Adipocyte (in vitro differentiated cells): ENCODE results near the gene PDE6D.

Experiments used
- DNase-seq: peaks from one replicate; pipeline ENCODE4 v3.0.0-alpha.2; 2015; ENCODE audit warnings: low read depth
- H3K27me3 ChIP-seq: replicated peaks from 2 replicates; pipeline ENCODE4 v1.7.0; 2013; ENCODE audit warnings: mild to moderate bottlenecking, low read length, moderate library complexity; ENCODE audit not compliant: control insufficient read depth, insufficient read depth
- H3K36me3 ChIP-seq: 2 replicates; pipeline ENCODE4 v1.7.0; 2013; ENCODE audit warnings: low read length, mild to moderate bottlenecking, moderate library complexity; ENCODE audit not compliant: control insufficient read depth, insufficient read depth, severe bottlenecking
- H3K4me1 ChIP-seq: 2 replicates; pipeline ENCODE4 v1.7.0; 2013; ENCODE audit warnings: mild to moderate bottlenecking, low read length, moderate library complexity; ENCODE audit not compliant: control insufficient read depth, insufficient read depth
- H3K4me3 ChIP-seq: 2 replicates; pipeline ENCODE4 v1.7.0; 2013; ENCODE audit warnings: mild to moderate bottlenecking, low read length, moderate library complexity
- H3K9ac ChIP-seq: 2 replicates; pipeline ENCODE4 v1.7.0; 2013; ENCODE audit warnings: mild to moderate bottlenecking, low read length, moderate library complexity
- H3K9me3 ChIP-seq: 2 replicates; pipeline ENCODE4 v1.7.0; 2013; ENCODE audit warnings: mild to moderate bottlenecking, low read length, moderate library complexity; ENCODE audit not compliant: control insufficient read depth

PDE6D gene

GRCh38 chr2:231727621-231728020, 53.5 kb downstream of the PDE6D start:
- H3K4me1 ChIP-seq, result peaks cover 10% of the 10 kb centered on the region
- DNase-seq, result no peak
- H3K9ac ChIP-seq, result no peak overlapping the region
- no peak overlapping the region for H3K4me3 ChIP-seq
- H3K36me3 ChIP-seq, result peaks cover 2% of the 10 kb centered on the region
- no peaks in the 10 kb centered on the region for H3K27me3 ChIP-seq
- H3K9me3 ChIP-seq, result no peaks in the 10 kb centered on the region

DNA sequence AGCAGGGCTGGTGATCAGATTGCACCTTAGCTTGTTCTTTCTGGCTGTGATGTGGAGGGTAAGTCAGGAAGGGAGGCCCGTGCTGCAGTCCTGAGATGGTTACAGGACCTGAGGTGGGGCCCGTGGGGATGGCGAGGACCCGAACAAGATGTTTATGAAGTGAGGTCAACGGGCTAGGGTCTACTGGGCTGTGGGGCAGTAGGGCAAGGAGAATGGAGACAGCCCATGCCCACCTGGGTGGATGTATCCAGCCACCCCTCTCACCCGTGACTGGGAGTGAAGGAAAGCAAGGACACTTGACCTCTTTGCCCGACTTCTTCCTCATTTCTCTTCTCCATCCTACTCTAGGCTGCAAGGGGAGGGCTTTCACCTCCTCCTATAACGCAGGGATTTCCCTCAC, 54.8 kb downstream of the PDE6D start:
- no peak for DNase-seq
- H3K9me3 ChIP-seq, result no peaks in the 10 kb centered on the region
- H3K4me1 ChIP-seq, result no peaks in the 10 kb centered on the region
- H3K9ac ChIP-seq, result no peak overlapping the region
- H3K27me3 ChIP-seq, result no peaks in the 10 kb centered on the region
- no peaks in the 10 kb centered on the region for H3K36me3 ChIP-seq
- H3K4me3 ChIP-seq, result no peak overlapping the region

DNA sequence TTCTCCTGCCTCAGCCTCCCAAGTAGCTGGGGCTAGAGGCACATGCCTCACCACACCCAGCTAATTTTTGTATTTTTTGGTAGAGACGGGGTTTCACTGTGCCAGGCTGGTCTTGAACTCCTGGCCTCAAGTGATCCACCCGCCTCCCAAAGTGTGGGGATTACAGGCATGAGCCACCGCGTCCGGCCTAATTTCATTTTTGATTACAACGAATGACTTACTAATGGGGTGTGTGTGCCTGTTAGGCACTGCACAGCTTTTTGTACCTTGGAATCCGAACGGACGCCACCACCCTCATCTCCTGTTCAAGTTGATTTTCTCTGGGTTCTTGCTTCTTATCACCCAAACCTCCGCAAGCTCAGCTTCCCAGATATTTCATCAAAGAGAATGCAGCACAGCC, 55.6 kb downstream of the PDE6D start:
- no peaks in the 10 kb centered on the region for H3K36me3 ChIP-seq
- H3K9ac ChIP-seq, result no peak overlapping the region
- H3K27me3 ChIP-seq, result no peaks in the 10 kb centered on the region
- no peaks in the 10 kb centered on the region for H3K9me3 ChIP-seq
- no peak for DNase-seq
- no peak overlapping the region for H3K4me3 ChIP-seq
- H3K4me1 ChIP-seq, result no peaks in the 10 kb centered on the region

- DNase-seq, result no peak
- H3K9me3 ChIP-seq, result no peaks in the 10 kb centered on the region
- H3K36me3 ChIP-seq, result no peaks in the 10 kb centered on the region
- H3K9ac ChIP-seq, result no peak overlapping the region
- no peaks in the 10 kb centered on the region for H3K27me3 ChIP-seq
- peaks cover 3% of the 10 kb centered on the region for H3K4me1 ChIP-seq
- no peak overlapping the region for H3K4me3 ChIP-seq
Measured at GRCh38 chr2:231722721-231723307, 58.3 kb downstream of the PDE6D start.

GRCh38 chr2:231720987-231721966, 59.8 kb downstream of the PDE6D start:
- no peaks in the 10 kb centered on the region for H3K27me3 ChIP-seq
- no peak overlapping the region for H3K4me3 ChIP-seq
- no peaks in the 10 kb centered on the region for H3K36me3 ChIP-seq
- H3K9ac ChIP-seq, result no peak overlapping the region
- DNase-seq, result no peak
- peaks cover 18% of the 10 kb centered on the region for H3K4me1 ChIP-seq
- H3K9me3 ChIP-seq, result no peaks in the 10 kb centered on the region

GRCh38 chr2:231720292-231720986, 60.6 kb downstream of the PDE6D start:
- H3K9me3 ChIP-seq, result no peaks in the 10 kb centered on the region
- no peaks in the 10 kb centered on the region for H3K36me3 ChIP-seq
- no peak overlapping the region for H3K4me3 ChIP-seq
- H3K4me1 ChIP-seq, result peaks cover 26% of the 10 kb centered on the region
- H3K9ac ChIP-seq, result no peak overlapping the region
- no peak for DNase-seq
- H3K27me3 ChIP-seq, result no peaks in the 10 kb centered on the region

DNA sequence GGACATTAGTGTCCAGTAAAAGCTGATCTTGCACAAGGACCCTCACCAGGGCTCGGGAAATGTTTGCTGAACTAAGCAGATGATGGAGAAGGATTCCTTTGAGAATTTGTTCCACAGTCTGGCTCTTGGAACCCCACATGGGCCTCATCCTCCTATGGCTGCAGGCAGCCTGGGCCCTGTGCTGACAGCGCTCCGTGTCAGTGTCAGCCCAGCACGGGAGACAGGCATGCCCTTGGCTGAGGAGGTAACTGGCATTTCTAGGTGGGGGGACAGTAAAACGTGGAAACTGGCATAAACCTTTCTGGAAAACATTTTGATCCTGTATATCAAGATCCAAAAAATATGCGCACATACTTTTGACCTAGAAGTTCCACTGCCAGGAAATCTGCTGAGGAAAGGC, 62.3 kb downstream of the PDE6D start:
- Histone ChIP-seq H3K4me1 (peaks cover 43% of the 10 kb centered on the region), H3K27me3 (no peaks in the 10 kb centered on the region), H3K9ac (no peak overlapping the region), H3K4me3 (no peak overlapping the region), H3K9me3 (no peaks in the 10 kb centered on the region), H3K36me3 (no peaks in the 10 kb centered on the region)
- DNase-seq, result no peak

- no peak overlapping the region for H3K4me3 ChIP-seq
- no peaks in the 10 kb centered on the region for H3K27me3 ChIP-seq
- H3K9me3 ChIP-seq, result no peaks in the 10 kb centered on the region
- peaks cover 5% of the 10 kb centered on the region for H3K36me3 ChIP-seq
- peak overlapping the region; percentile 40 for H3K9ac ChIP-seq
- no peak for DNase-seq
- H3K4me1 ChIP-seq, result peaks cover 49% of the 10 kb centered on the region
Measured at GRCh38 chr2:231717281-231718171, 63.6 kb downstream of the PDE6D start.

DNA sequence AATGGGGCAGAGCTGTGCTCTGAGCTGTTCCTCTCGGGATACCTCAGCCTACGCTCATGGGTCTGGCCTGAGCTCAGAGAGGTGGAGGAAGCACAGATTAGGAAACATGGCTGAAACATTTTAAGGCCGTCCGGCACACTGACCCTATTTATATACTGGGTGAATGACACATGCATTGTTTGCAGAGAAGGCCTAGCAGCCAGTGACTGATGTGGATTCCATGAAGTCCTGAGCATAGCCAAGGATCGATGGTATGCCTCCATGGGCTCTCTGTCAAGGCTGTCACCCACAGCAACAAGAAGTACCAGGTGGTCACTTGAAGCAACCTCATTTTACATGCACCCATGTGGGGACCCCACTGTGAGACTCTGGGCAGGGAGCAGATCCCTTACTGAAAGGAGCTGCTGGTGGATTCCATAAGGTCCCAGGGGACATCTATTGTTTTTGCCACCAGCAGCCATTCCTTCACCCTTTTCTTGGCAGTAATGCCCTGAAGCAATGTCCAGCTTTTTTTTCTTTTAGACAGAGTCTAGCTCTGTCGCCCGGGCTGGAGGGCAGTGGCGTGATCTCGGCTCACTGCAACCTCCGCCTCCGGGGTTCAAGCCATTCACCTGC, 64.3 kb downstream of the PDE6D start:
- Histone ChIP-seq H3K27me3 (no peaks in the 10 kb centered on the region), H3K9me3 (no peaks in the 10 kb centered on the region), H3K36me3 (peaks cover 12% of the 10 kb centered on the region), H3K4me1 (peaks cover 56% of the 10 kb centered on the region), H3K9ac (peak overlapping the region; percentile 15), H3K4me3 (no peak overlapping the region)
- DNase-seq, result peak; percentile 47

DNA sequence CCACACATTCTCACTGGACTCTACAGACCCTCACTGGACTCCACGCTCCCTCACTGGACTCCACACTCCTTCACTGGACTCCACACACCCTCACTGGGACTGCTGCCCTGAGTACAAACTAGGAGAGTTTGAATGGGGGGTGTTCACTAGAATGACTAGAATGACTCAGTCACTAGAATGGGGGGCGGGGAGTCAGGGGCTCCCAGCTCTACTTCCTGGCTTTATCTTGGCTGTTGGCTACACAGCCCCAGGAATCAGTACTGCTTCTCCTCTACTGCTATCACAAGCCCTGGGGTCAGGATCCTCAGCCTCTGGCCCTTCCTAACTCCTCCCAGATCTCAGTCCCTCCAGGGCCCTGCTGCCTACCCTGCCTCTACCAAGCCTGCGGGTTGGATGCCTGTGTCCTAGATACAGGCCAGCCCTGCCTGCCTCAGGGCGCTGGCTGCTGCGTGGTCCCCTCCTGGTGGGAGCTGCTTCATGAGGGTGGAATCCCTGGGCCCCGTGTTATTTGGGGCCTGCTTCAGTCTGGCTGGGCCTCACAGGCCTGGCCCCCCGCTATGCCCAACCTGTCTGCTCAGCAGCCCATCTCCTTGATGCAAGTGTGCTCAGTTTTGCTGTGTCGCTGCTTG, 65.0 kb downstream of the PDE6D start:
- Histone ChIP-seq H3K36me3 (peaks cover 17% of the 10 kb centered on the region), H3K4me1 (peaks cover 63% of the 10 kb centered on the region), H3K27me3 (no peaks in the 10 kb centered on the region), H3K4me3 (no peak overlapping the region), H3K9me3 (no peaks in the 10 kb centered on the region), H3K9ac (peak overlapping the region; percentile 15)
- peak; percentile 27 for DNase-seq
